Measurements from ENCODE around the gene CLDN34. TPM values are rescaled to one million over a fixed set of nuclear protein-coding genes. Genes with fewer than 3 reads are reported as not detected.
A peak's percentile ranks its signal among the peaks of the same experiment; 100 is the strongest.

The CLDN34 gene
- total RNA-seq, 4 donors from 2014 or later = not detected

GRCh38 chrX:9992061-9992460 is 24.9 kb downstream of the CLDN34 start:
- Histone ChIP-seq H3K27me3 (no peaks in the 10 kb centered on the region), H3K4me1 (no peaks in the 10 kb centered on the region), H3K9me3 (no peaks in the 10 kb centered on the region), H3K27ac (no peak overlapping the region), H3K36me3 (no peaks in the 10 kb centered on the region), H3K4me3 (no peak overlapping the region)
- peak in 1 of 3 donors; percentile 34 for DNase-seq
- TF ChIP-seq POLR2A (IDR thresholded peaks at IDR 0.05) (no peak), CTCF (IDR thresholded peaks at IDR 0.05) (no peak)

- no peaks in the 10 kb centered on the region for H3K36me3 ChIP-seq
- no peaks in the 10 kb centered on the region for H3K27me3 ChIP-seq
- no peak for TF ChIP-seq POLR2A (IDR thresholded peaks at IDR 0.05)
- TF ChIP-seq CTCF (IDR thresholded peaks at IDR 0.05) = no peak
- no peaks in the 10 kb centered on the region for H3K9me3 ChIP-seq
- H3K4me3 ChIP-seq = no peak overlapping the region
- peak in 1 of 3 donors; percentile 40 for DNase-seq
- no peaks in the 10 kb centered on the region for H3K4me1 ChIP-seq
- no peak overlapping the region for H3K27ac ChIP-seq
These were observed 25.6 kb downstream of the CLDN34 start for GRCh38 chrX:9992724-9993123.

- Histone ChIP-seq H3K4me1 (no peaks in the 10 kb centered on the region), H3K9me3 (no peaks in the 10 kb centered on the region), H3K4me3 (no peak overlapping the region), H3K27ac (no peak overlapping the region), H3K36me3 (no peaks in the 10 kb centered on the region), H3K27me3 (no peaks in the 10 kb centered on the region)
- TF ChIP-seq POLR2A (IDR thresholded peaks at IDR 0.05) = no peak
- peak; percentile 83 to 98 (median 94) for TF ChIP-seq CTCF (IDR thresholded peaks at IDR 0.05)
- peak; percentile 81 to 92 (median 81) for DNase-seq
These were observed 28.7 kb downstream of the CLDN34 start for GRCh38 chrX:9995855-9996339.

- Histone ChIP-seq H3K27me3 (no peaks in the 10 kb centered on the region), H3K36me3 (no peaks in the 10 kb centered on the region), H3K9me3 (no peaks in the 10 kb centered on the region), H3K27ac (no peak overlapping the region), H3K4me3 (no peak overlapping the region), H3K4me1 (no peaks in the 10 kb centered on the region)
- DNase-seq = peak in 1 of 3 donors; percentile 28
- TF ChIP-seq POLR2A (IDR thresholded peaks at IDR 0.05) (no peak), CTCF (IDR thresholded peaks at IDR 0.05) (no peak)
These were observed 29.9 kb downstream of the CLDN34 start for GRCh38 chrX:9997041-9997440.

GRCh38 chrX:9997524-9997923 is 30.4 kb downstream of the CLDN34 start:
- Histone ChIP-seq H3K36me3 (no peaks in the 10 kb centered on the region), H3K9me3 (no peaks in the 10 kb centered on the region), H3K27me3 (no peaks in the 10 kb centered on the region), H3K4me1 (no peaks in the 10 kb centered on the region), H3K4me3 (no peak overlapping the region), H3K27ac (no peak overlapping the region)
- DNase-seq = no peak
- TF ChIP-seq CTCF (IDR thresholded peaks at IDR 0.05) (no peak), POLR2A (IDR thresholded peaks at IDR 0.05) (no peak)

GRCh38 chrX:10001496-10001895 is 34.3 kb downstream of the CLDN34 start:
- no peak for DNase-seq
- H3K27me3 ChIP-seq = no peaks in the 10 kb centered on the region
- H3K4me3 ChIP-seq = no peak overlapping the region
- H3K36me3 ChIP-seq = no peaks in the 10 kb centered on the region
- H3K4me1 ChIP-seq = no peaks in the 10 kb centered on the region
- H3K9me3 ChIP-seq = no peaks in the 10 kb centered on the region
- H3K27ac ChIP-seq = no peak overlapping the region
- TF ChIP-seq POLR2A (IDR thresholded peaks at IDR 0.05) (no peak), CTCF (IDR thresholded peaks at IDR 0.05) (no peak)
